Right ventricle myocardium inferior (tissue), 1 donor: ENCODE measurements around the gene TNFRSF18. TPM values are rescaled to one million over a fixed set of nuclear protein-coding genes. Genes with fewer than 3 reads are reported as not detected.

Experiments used
- ATAC-seq: fragments of 200-7000 bp; cut with Tn5 transposase; one replicate; pipeline ENCODE4 v1.9.1; 2020; ENCODE audit warnings: mild to moderate bottlenecking, moderate library complexity
- DNase-seq: peaks from one replicate; pipeline ENCODE4 v3.0.0; 2021; ENCODE audit errors: missing footprints
- intact Hi-C: fragments of 100-400 bp; cut with DNase I; formaldehyde crosslinking; loops from one replicate; pipeline ENCODE4 v1.11.0; 2022
- microRNA-seq: library from miRNA; unstranded; fragments of <30 nt; microRNA quantifications from one replicate; pipeline ENCODE4 v1.2.0, GENCODE V29; 2020
- total RNA-seq: library from RNA; stranded (reverse); fragmentation: NEBNext Ultra II Directional; extraction: Animal tissue kit (Norgen Biotek cat#: 25700); gene quantifications from one replicate; pipeline ENCODE4 v1.2.1, GENCODE V29; 2021
- donor health status: DM: no; HTN: yes; CAD: no; lungs with severe emphysema.

Gene TNFRSF18
- total RNA-seq, 1 donor from 2014 or later = not detected

- DNase-seq = no peak
- ATAC-seq = no peak
- intact Hi-C loops = no loop called here
These were observed 43.5 kb downstream of the TNFRSF18 start for GRCh38 chr1:1162597-1163537.

GRCh38 chr1:1161683-1162079 lies 44.7 kb downstream of the TNFRSF18 start:
- ATAC-seq = no peak
- DNase-seq = no peak
- intact Hi-C loops = no loop called here

- no peak for ATAC-seq
- intact Hi-C loops = no loop called here
These were observed 45.2 kb downstream of the TNFRSF18 start for GRCh38 chr1:1161078-1161682.

GRCh38 chr1:1160281-1160930 lies 46.0 kb downstream of the TNFRSF18 start:
- intact Hi-C loops = no loop called here
- no peak for ATAC-seq
- no peak for DNase-seq

More at GRCh38 chr1:1161078-1161682, 45.2 kb downstream of the TNFRSF18 start:
- DNase-seq = no peak

GRCh38 chr1:1157914-1158710 lies 48.3 kb downstream of the TNFRSF18 start:
- DNase-seq (no peak), ATAC-seq (peak; percentile 59)
- intact Hi-C loops = no loop called here

GRCh38 chr1:1157426-1157913 lies 48.9 kb downstream of the TNFRSF18 start:
- intact Hi-C loops = no loop called here
- ATAC-seq (peak; percentile 95), DNase-seq (peak; percentile 94)

- intact Hi-C loops = no loop called here
- DNase-seq (no peak), ATAC-seq (no peak)
These were observed 49.4 kb downstream of the TNFRSF18 start for GRCh38 chr1:1157033-1157365.

GRCh38 chr1:1156140-1157032 lies 50.0 kb downstream of the TNFRSF18 start:
- intact Hi-C loops = no loop called here
- DNase-seq = no peak
- ATAC-seq = no peak

- DNase-seq (no peak), ATAC-seq (no peak)
- intact Hi-C loops = no loop called here
These were observed 51.1 kb downstream of the TNFRSF18 start for GRCh38 chr1:1155258-1155657.

GRCh38 chr1:1153874-1154273 lies 52.5 kb downstream of the TNFRSF18 start:
- intact Hi-C loops = no loop called here
- DNase-seq = no peak
- ATAC-seq = no peak

Small RNAs within 50 kb of the gene (microRNA-seq; reads per million reads assigned to microRNA genes)
- gene MIR200A (3.6 reads per million, percentile 4 among the genes with 10 or more reads in this experiment), gene MIR200B (19.5 reads per million, percentile 31 among the genes with 10 or more reads in this experiment), gene MIR429 (5.1 reads per million, percentile 12 among the genes with 10 or more reads in this experiment)

Other genes starting within 250 kb of the TNFRSF18 start
- gene NOC2L, start 247.3 kb downstream of the TNFRSF18 start, total RNA-seq = 41.7 TPM
- gene KLHL17, start 246.0 kb downstream of the TNFRSF18 start, total RNA-seq = 7.0 TPM
- not detected for gene PLEKHN1, start 240.1 kb downstream of the TNFRSF18 start, total RNA-seq
- gene PERM1, start 224.5 kb downstream of the TNFRSF18 start, total RNA-seq = 174 TPM
- 36.7 TPM for gene HES4, start 206.5 kb downstream of the TNFRSF18 start, total RNA-seq
- 19.2 TPM for gene ISG15, start 193.1 kb downstream of the TNFRSF18 start, total RNA-seq
- gene AGRN, start 186.5 kb downstream of the TNFRSF18 start, total RNA-seq = 14.1 TPM
- not detected for gene RNF223, start 132.3 kb downstream of the TNFRSF18 start, total RNA-seq
- 2.9 TPM for gene C1orf159, start 90.5 kb downstream of the TNFRSF18 start, total RNA-seq
- gene TTLL10, start 32.7 kb downstream of the TNFRSF18 start, total RNA-seq = 0.24 TPM
- 1.4 TPM for gene TNFRSF4, start 7.6 kb upstream of the TNFRSF18 start, total RNA-seq
- 125 TPM for gene SDF4, start 25.4 kb upstream of the TNFRSF18 start, total RNA-seq
- gene B3GALT6, start 25.6 kb upstream of the TNFRSF18 start, total RNA-seq = 8.3 TPM
- gene C1QTNF12, start 40.1 kb upstream of the TNFRSF18 start, total RNA-seq = 0.57 TPM
- 40.0 TPM for gene UBE2J2, start 67.3 kb upstream of the TNFRSF18 start, total RNA-seq
- gene SCNN1D, start 73.8 kb upstream of the TNFRSF18 start, total RNA-seq = 3.0 TPM
- gene ACAP3, start 101.3 kb upstream of the TNFRSF18 start, total RNA-seq = 57.3 TPM
- 10.3 TPM for gene PUSL1, start 102.0 kb upstream of the TNFRSF18 start, total RNA-seq
- 75.7 TPM for gene INTS11, start 118.1 kb upstream of the TNFRSF18 start, total RNA-seq
- gene CPTP, start 118.2 kb upstream of the TNFRSF18 start, total RNA-seq = 119 TPM
- 0.51 TPM for gene TAS1R3, start 124.7 kb upstream of the TNFRSF18 start, total RNA-seq
- 119 TPM for gene DVL1, start 142.8 kb upstream of the TNFRSF18 start, total RNA-seq
- 21.8 TPM for gene MXRA8, start 152.0 kb upstream of the TNFRSF18 start, total RNA-seq
- gene AURKAIP1, start 168.6 kb upstream of the TNFRSF18 start, total RNA-seq = 265 TPM
- 49.4 TPM for gene CCNL2, start 192.7 kb upstream of the TNFRSF18 start, total RNA-seq
- gene MRPL20, start 200.7 kb upstream of the TNFRSF18 start, total RNA-seq = 140 TPM
- gene ANKRD65, start 214.7 kb upstream of the TNFRSF18 start, total RNA-seq = 3.0 TPM
- 20.5 TPM for gene VWA1, start 229.1 kb upstream of the TNFRSF18 start, total RNA-seq
- 1.8 TPM for gene ATAD3C, start 243.1 kb upstream of the TNFRSF18 start, total RNA-seq